Body of pancreas (tissue), 4 donors: Measurements from ENCODE around the gene EVA1C.

ENCODE experiments used
- POLR2A ChIP-seq, 3 donors: fragments of 450-650 bp; IDR thresholded peaks; one replicate each; pipeline ENCODE4 v1.6.1; 2016; ENCODE audit warnings: antibody characterized with exemption in 3 of 3, mild to moderate bottlenecking in 2 of 3
- TF ChIP-seq, protein P1 (sequence below), 7 experiments: fragments of 450-650 bp in 4 of 7; fragments of 200-600 bp in 3 of 7; sonication (generic) in 3 of 7; IDR thresholded peaks; one replicate each; pipeline ENCODE4 v1.5.1; 2016 to 2019; ENCODE audit warnings: antibody characterized with exemption in 7 of 7

DNA sequence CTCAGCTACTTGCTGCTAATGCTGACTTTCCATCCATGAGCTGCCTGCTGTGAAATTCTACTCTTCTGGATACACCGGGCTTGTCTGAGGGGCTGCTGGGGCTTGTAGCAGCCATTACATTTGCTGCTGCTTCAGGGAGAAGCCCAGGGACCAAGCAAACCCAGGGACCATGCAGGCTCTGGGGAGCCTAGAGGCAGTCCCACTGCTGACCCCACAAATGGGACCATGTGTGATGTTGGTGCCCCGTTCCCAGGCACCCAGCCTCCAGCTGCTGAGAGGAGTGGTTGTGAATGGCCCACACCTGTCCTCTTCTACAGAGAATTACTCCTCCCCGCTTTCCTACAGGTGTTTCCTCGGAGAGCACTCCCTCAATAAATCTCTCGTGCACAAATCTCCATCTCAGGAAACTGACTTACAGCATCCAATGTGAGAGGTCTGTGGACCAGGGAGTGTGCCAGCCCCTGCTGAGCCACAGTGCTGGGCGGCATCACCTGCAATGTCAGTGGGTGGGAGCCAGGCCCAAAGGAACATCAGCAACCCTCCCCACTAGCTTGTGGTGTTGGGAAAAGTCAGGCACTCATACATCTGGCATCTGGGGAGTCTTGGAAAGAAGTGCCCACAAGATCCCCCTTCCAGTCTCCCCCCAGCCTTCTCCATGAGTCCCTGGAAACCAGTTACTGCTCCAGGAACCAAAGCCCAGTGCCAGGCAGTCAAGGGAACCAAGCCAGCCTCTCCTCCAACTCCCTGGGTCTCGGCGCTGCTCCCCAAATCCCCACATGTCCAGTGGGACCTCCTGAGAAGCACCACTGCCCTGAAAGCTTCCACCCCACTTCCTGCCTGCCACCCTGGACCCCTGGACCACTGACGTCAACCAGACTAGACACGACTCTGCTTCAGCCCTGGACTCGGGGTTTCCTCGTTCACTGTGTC, 107.7 kb downstream of the EVA1C start:
- TF ChIP-seq, protein P1, sequence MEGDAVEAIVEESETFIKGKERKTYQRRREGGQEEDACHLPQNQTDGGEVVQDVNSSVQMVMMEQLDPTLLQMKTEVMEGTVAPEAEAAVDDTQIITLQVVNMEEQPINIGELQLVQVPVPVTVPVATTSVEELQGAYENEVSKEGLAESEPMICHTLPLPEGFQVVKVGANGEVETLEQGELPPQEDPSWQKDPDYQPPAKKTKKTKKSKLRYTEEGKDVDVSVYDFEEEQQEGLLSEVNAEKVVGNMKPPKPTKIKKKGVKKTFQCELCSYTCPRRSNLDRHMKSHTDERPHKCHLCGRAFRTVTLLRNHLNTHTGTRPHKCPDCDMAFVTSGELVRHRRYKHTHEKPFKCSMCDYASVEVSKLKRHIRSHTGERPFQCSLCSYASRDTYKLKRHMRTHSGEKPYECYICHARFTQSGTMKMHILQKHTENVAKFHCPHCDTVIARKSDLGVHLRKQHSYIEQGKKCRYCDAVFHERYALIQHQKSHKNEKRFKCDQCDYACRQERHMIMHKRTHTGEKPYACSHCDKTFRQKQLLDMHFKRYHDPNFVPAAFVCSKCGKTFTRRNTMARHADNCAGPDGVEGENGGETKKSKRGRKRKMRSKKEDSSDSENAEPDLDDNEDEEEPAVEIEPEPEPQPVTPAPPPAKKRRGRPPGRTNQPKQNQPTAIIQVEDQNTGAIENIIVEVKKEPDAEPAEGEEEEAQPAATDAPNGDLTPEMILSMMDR (IDR thresholded peaks at IDR 0.05), result no peak
- no peak for TF ChIP-seq POLR2A (IDR thresholded peaks at IDR 0.05)
